DND-41 (cell line): ENCODE data around the gene ERBB4.

Experiments
- ATAC-seq: fragments of 200-7000 bp; cut with Tn5 transposase; 3 replicates; pipeline ENCODE4 v1.9.1; 2021; ENCODE audit warnings: low read depth; ENCODE audit not compliant: insufficient read depth
- DNase-seq: peaks from one replicate; pipeline ENCODE4 v3.0.0-alpha.2; 2020
- H2AFZ ChIP-seq: 2 replicates; pipeline ENCODE4 v1.6.0; 2012; ENCODE audit warnings: low read depth, low read length
- H3K27ac ChIP-seq: 2 replicates; pipeline ENCODE4 v1.5.1; 2012; ENCODE audit warnings: low read length, inconsistent platforms
- H3K27me3 ChIP-seq: fragments of 200-600 bp; sonication (generic); 2 replicates; pipeline ENCODE4 v1.6.0; 2012; ENCODE audit warnings: low read length, mild to moderate bottlenecking, inconsistent platforms; ENCODE audit not compliant: insufficient read depth, poor library complexity
- H3K36me3 ChIP-seq: 2 replicates; pipeline ENCODE4 v1.5.1; 2012; ENCODE audit warnings: low read length, inconsistent platforms; ENCODE audit not compliant: insufficient read depth
- H3K4me1 ChIP-seq: 2 replicates; pipeline ENCODE4 v1.5.1; 2012; ENCODE audit warnings: mild to moderate bottlenecking, low read length; ENCODE audit not compliant: insufficient read depth
- H3K4me2 ChIP-seq: 2 replicates; pipeline ENCODE4 v1.6.0; 2012; ENCODE audit warnings: mild to moderate bottlenecking, moderate library complexity, low read length, inconsistent platforms; ENCODE audit not compliant: insufficient read depth
- H3K4me3 ChIP-seq, 2 experiments: fragments of 200-600 bp in 1 of 2; shearing (Covaris generic) in 1 of 2; 2 replicates each; pipeline ENCODE4 v1.5.1; 2012 to 2016; ENCODE audit warnings: inconsistent platforms in 2 of 2, low read length in 2 of 2, mild to moderate bottlenecking in 2 of 2, low read depth in 1 of 2, moderate library complexity in 1 of 2
- H3K79me2 ChIP-seq: 2 replicates; pipeline ENCODE4 v1.6.0; 2012; ENCODE audit warnings: low read length, inconsistent platforms; ENCODE audit not compliant: insufficient read depth
- H3K9ac ChIP-seq: 2 replicates; pipeline ENCODE4 v1.6.0; 2012; ENCODE audit warnings: low read depth, mild to moderate bottlenecking, inconsistent platforms, low read length, moderate library complexity
- H3K9me3 ChIP-seq: 2 replicates; pipeline ENCODE4 v1.5.1; 2012; ENCODE audit warnings: low read length, moderate library complexity, mild to moderate bottlenecking, inconsistent platforms; ENCODE audit not compliant: insufficient read depth, severe bottlenecking
- H4K20me1 ChIP-seq: 2 replicates; pipeline ENCODE4 v1.6.0; 2012; ENCODE audit warnings: low read length; ENCODE audit not compliant: insufficient read depth
- EZH2 ChIP-seq: IDR thresholded peaks from 3 replicates; pipeline ENCODE4 v1.6.1; 2012; ENCODE audit warnings: borderline replicate concordance, low read depth, mild to moderate bottlenecking, moderate library complexity, low read length, inconsistent platforms; ENCODE audit not compliant: severe bottlenecking
- TF ChIP-seq, protein P1 (sequence below): IDR thresholded peaks from 2 replicates; pipeline ENCODE4 v1.5.1; 2012; ENCODE audit warnings: borderline replicate concordance, low read length, moderate library complexity, mild to moderate bottlenecking; ENCODE audit not compliant: poor library complexity, severe bottlenecking; ENCODE audit errors: extremely low read depth

Gene ERBB4

DNA sequence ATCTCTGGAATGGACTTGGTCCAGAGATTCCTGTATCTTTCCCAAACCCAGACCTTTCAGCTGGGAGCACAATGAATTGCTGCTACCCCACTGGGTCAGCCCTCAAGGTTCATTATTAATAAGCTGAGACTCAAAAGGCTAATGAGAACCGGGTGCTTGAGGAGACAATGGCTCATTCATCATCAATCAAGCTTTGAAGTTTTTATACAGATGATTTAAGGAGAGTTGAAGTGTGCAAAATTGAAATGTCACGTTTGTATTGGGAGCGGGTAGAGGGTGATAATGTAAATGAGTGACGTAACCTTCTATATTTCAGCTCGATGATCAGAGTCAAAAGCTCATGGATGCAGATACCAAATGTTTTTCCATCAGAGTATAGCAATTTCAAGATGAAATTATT is 744.9 kb downstream of the ERBB4 start:
- ATAC-seq: no peak
- TF ChIP-seq EZH2: no peak
- TF ChIP-seq, protein P1, sequence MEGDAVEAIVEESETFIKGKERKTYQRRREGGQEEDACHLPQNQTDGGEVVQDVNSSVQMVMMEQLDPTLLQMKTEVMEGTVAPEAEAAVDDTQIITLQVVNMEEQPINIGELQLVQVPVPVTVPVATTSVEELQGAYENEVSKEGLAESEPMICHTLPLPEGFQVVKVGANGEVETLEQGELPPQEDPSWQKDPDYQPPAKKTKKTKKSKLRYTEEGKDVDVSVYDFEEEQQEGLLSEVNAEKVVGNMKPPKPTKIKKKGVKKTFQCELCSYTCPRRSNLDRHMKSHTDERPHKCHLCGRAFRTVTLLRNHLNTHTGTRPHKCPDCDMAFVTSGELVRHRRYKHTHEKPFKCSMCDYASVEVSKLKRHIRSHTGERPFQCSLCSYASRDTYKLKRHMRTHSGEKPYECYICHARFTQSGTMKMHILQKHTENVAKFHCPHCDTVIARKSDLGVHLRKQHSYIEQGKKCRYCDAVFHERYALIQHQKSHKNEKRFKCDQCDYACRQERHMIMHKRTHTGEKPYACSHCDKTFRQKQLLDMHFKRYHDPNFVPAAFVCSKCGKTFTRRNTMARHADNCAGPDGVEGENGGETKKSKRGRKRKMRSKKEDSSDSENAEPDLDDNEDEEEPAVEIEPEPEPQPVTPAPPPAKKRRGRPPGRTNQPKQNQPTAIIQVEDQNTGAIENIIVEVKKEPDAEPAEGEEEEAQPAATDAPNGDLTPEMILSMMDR: no peak
- Histone ChIP-seq H3K9ac (no peak overlapping the region), H4K20me1 (no peaks in the 10 kb centered on the region), H3K4me2 (no peak overlapping the region), H3K9me3 (no peaks in the 10 kb centered on the region), H3K36me3 (no peaks in the 10 kb centered on the region), H3K4me3 (no peak overlapping the region), H2AFZ (no peak overlapping the region), H3K27ac (no peak overlapping the region), H3K4me1 (no peaks in the 10 kb centered on the region), H3K27me3 (no peaks in the 10 kb centered on the region), H3K79me2 (no peaks in the 10 kb centered on the region)
- no peak for DNase-seq

DNA sequence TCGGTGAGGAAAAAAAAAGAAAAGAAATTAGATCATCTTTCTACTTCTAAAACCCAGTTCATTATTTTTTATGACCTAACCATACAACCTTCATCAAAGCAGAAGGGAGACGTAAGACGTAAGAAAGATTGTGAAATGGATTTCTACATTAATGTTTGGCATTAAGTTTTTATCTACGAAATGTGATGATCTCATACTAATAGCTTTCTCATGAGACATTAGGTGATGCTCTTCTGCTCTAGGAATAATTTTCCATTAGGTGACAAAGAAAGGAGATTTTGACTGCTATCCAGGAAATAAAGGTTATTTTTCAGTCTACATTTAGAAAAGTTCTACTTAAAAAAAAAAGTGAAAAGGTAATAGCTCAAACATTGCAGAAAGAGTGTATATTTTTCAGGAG is 748.6 kb downstream of the ERBB4 start:
- Histone ChIP-seq H3K9ac (no peak overlapping the region), H3K27ac (no peak overlapping the region), H3K4me2 (no peak overlapping the region), H4K20me1 (no peaks in the 10 kb centered on the region), H3K79me2 (no peaks in the 10 kb centered on the region), H2AFZ (no peak overlapping the region), H3K4me3 (no peak overlapping the region), H3K36me3 (no peaks in the 10 kb centered on the region), H3K4me1 (no peaks in the 10 kb centered on the region), H3K9me3 (no peaks in the 10 kb centered on the region), H3K27me3 (no peaks in the 10 kb centered on the region)
- DNase-seq (no peak), ATAC-seq (no peak)
- no peak for TF ChIP-seq EZH2
- TF ChIP-seq, protein P1: no peak

DNA sequence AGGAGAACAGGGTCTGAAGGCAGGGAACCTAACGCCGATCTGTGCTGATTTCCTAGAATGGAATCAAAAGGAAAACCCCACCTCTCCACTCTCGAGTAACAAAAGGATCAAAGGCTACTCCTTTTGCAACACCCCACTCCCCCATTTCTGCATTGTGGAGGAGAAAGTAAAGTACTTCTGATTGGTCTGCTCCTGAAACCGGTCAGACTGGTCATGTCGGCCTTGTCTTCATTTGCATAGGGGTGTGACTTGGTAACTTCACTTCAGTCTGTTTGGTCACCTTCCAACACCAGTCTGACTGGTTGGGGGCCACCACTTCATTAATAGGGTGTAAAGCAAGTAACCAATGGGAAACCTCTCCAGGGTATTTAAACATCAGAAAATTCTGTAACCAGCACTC is 771.9 kb downstream of the ERBB4 start:
- Histone ChIP-seq H3K4me2 (peak overlapping the region; percentile 27; the same call in 1 of the 2 replicates), H3K4me3 (no peak overlapping the region), H3K79me2 (no peaks in the 10 kb centered on the region), H3K27ac (no peak overlapping the region), H3K9me3 (no peaks in the 10 kb centered on the region), H3K27me3 (no peaks in the 10 kb centered on the region), H3K4me1 (peaks cover 16% of the 10 kb centered on the region), H2AFZ (no peak overlapping the region), H4K20me1 (no peaks in the 10 kb centered on the region), H3K36me3 (no peaks in the 10 kb centered on the region), H3K9ac (no peak overlapping the region)
- DNase-seq (no peak), ATAC-seq (no peak)
- no peak for TF ChIP-seq EZH2
- TF ChIP-seq, protein P1: no peak

DNA sequence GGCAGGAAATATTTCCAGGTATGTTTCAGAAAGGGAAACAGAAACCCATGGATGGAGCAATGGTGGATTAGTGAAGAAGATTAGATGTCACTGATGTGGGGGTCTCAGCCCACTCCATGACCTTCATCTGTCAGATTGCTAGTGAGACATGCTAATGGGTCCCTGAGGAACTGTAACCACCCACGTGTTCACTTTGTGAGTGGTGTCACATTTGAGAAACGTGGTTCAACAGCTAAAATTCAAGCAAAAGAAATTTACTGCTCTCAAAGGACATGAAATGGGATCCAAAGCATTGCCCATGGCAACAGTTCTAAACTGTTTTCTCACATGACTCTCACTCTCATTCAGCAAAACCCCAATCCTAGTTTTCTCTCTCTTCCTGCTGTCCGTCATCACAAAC is 776.1 kb downstream of the ERBB4 start:
- Histone ChIP-seq H2AFZ (no peak overlapping the region), H3K79me2 (no peaks in the 10 kb centered on the region), H3K9me3 (no peaks in the 10 kb centered on the region), H3K4me3 (no peak overlapping the region), H3K9ac (no peak overlapping the region), H3K4me2 (no peak overlapping the region), H3K27ac (no peak overlapping the region), H3K36me3 (no peaks in the 10 kb centered on the region), H3K4me1 (peaks cover 16% of the 10 kb centered on the region), H4K20me1 (no peaks in the 10 kb centered on the region), H3K27me3 (no peaks in the 10 kb centered on the region)
- DNase-seq (no peak), ATAC-seq (no peak)
- TF ChIP-seq, protein P1: no peak
- TF ChIP-seq EZH2: no peak
